Spinal cord (tissue), 10 donors: ENCODE data around the gene PDE4D. TPM values are rescaled to one million over a fixed set of nuclear protein-coding genes. Genes with fewer than 3 reads are reported as not detected.
A peak's percentile ranks its signal among the peaks of the same experiment; 100 is the strongest.

Experiments
- DNase-seq, 6 donors: peaks; one replicate each; pipeline versions ENCODE4 v3.0.0 to v3.0.0-alpha.2; 2013 to 2015; ENCODE audit warnings: low spot score in 6 of 6, low read depth in 4 of 6
- H3K27ac ChIP-seq: one replicate; pipeline ENCODE4 v1.5.1; 2013; ENCODE audit warnings: low read depth, low read length, control low read depth
- H3K27me3 ChIP-seq: one replicate; pipeline ENCODE4 v1.6.1; 2013; ENCODE audit warnings: low read length; ENCODE audit not compliant: control insufficient read depth, insufficient read depth
- H3K36me3 ChIP-seq: one replicate; pipeline ENCODE4 v1.6.1; 2013; ENCODE audit warnings: low read length; ENCODE audit not compliant: control insufficient read depth, insufficient read depth
- H3K4me1 ChIP-seq: one replicate; pipeline ENCODE4 v1.6.1; 2013; ENCODE audit warnings: low read length; ENCODE audit not compliant: control insufficient read depth, insufficient read depth
- H3K4me3 ChIP-seq: one replicate; pipeline ENCODE4 v1.5.1; 2013; ENCODE audit warnings: low read depth, low read length, control low read depth
- H3K9me3 ChIP-seq: one replicate; pipeline ENCODE4 v1.6.1; 2013; ENCODE audit warnings: low read length; ENCODE audit not compliant: control insufficient read depth, insufficient read depth
- WGBS: methylation state at CpG from one replicate; pipeline ENCODE4 v1.1.5; 2013; ENCODE audit warnings: missing lambda C conversion rate; ENCODE audit not compliant: insufficient coverage; 5-methylcytosine and 5-hydroxymethylcytosine counted together
- polyA plus RNA-seq, 2 donors: library from polyadenylated mRNA; unstranded; fragments of 120-200 nt; gene quantifications; one replicate each; pipeline ENCODE4 v1.2.1, GENCODE V29; 2013; ENCODE audit not compliant: insufficient read length in 2 of 2
- total RNA-seq, 2 donors: library from RNA; depleted of rRNA in 1 of 2; stranded (reverse); fragments of 120-200 nt in 1 of 2; fragments of >200 nt in 1 of 2; gene quantifications; one replicate each; pipeline versions ENCODE4 v1.2.3 to v1.2.4, GENCODE V29; 2013 to 2014
- donor health status: healthy.

Gene PDE4D
- total and polyA plus RNA-seq, 4 donors, result 16.1 to 84.0 (median 37.0) TPM

GRCh38 chr5:59648949-59649921, 244.3 kb downstream of the PDE4D start:
- WGBS, result 85% methylated on average over 4 of the region's 8 CpGs
- Histone ChIP-seq H3K27ac (no peak overlapping the region), H3K4me3 (no peak overlapping the region), H3K27me3 (no peaks in the 10 kb centered on the region), H3K36me3 (no peaks in the 10 kb centered on the region), H3K4me1 (no peaks in the 10 kb centered on the region), H3K9me3 (no peaks in the 10 kb centered on the region)
- DNase-seq, result no peak

GRCh38 chr5:59648038-59648831, 245.3 kb downstream of the PDE4D start:
- no peak overlapping the region for H3K4me3 ChIP-seq
- no peak overlapping the region for H3K27ac ChIP-seq
- H3K36me3 ChIP-seq, result no peaks in the 10 kb centered on the region
- H3K27me3 ChIP-seq, result no peaks in the 10 kb centered on the region
- DNase-seq, result no peak
- no peaks in the 10 kb centered on the region for H3K4me1 ChIP-seq
- no CpG with 5 or more reads among the region's 1 CpG for WGBS
- H3K9me3 ChIP-seq, result no peaks in the 10 kb centered on the region

GRCh38 chr5:59645380-59645779, 248.1 kb downstream of the PDE4D start:
- Histone ChIP-seq H3K27ac (no peak overlapping the region), H3K36me3 (no peaks in the 10 kb centered on the region), H3K4me1 (no peaks in the 10 kb centered on the region), H3K27me3 (no peaks in the 10 kb centered on the region), H3K4me3 (no peak overlapping the region), H3K9me3 (no peaks in the 10 kb centered on the region)
- WGBS, result 88% methylated on average over 1 of the region's 2 CpGs
- no peak for DNase-seq

- Histone ChIP-seq H3K9me3 (no peaks in the 10 kb centered on the region), H3K27ac (no peak overlapping the region), H3K4me1 (no peaks in the 10 kb centered on the region), H3K36me3 (no peaks in the 10 kb centered on the region), H3K4me3 (no peak overlapping the region), H3K27me3 (no peaks in the 10 kb centered on the region)
- DNase-seq, result no peak
- WGBS, result 100% methylated on average over 1 of the region's 1 CpG
These were observed 253.1 kb downstream of the PDE4D start for GRCh38 chr5:59640411-59640810.

GRCh38 chr5:59637884-59638580, 255.5 kb downstream of the PDE4D start:
- Histone ChIP-seq H3K36me3 (no peaks in the 10 kb centered on the region), H3K27me3 (no peaks in the 10 kb centered on the region), H3K4me3 (no peak overlapping the region), H3K9me3 (peaks cover 2% of the 10 kb centered on the region), H3K27ac (no peak overlapping the region), H3K4me1 (no peaks in the 10 kb centered on the region)
- no CpG with 5 or more reads among the region's 4 CpGs for WGBS
- DNase-seq, result peak in 1 of 6 donors; percentile 12

GRCh38 chr5:59629561-59629960, 264.0 kb downstream of the PDE4D start:
- Histone ChIP-seq H3K27ac (no peak overlapping the region), H3K9me3 (peaks cover 2% of the 10 kb centered on the region), H3K36me3 (no peaks in the 10 kb centered on the region), H3K27me3 (no peaks in the 10 kb centered on the region), H3K4me1 (no peaks in the 10 kb centered on the region), H3K4me3 (no peak overlapping the region)
- no peak for DNase-seq
- WGBS, result 82% methylated on average over 2 of the region's 4 CpGs

GRCh38 chr5:59628062-59628828, 265.3 kb downstream of the PDE4D start:
- no peaks in the 10 kb centered on the region for H3K36me3 ChIP-seq
- no CpG with 5 or more reads among the region's 2 CpGs for WGBS
- H3K4me1 ChIP-seq, result no peaks in the 10 kb centered on the region
- H3K27me3 ChIP-seq, result no peaks in the 10 kb centered on the region
- peaks cover 2% of the 10 kb centered on the region for H3K9me3 ChIP-seq
- DNase-seq, result no peak
- no peak overlapping the region for H3K27ac ChIP-seq
- no peak overlapping the region for H3K4me3 ChIP-seq

GRCh38 chr5:59624898-59625297, 268.6 kb downstream of the PDE4D start:
- Histone ChIP-seq H3K27ac (no peak overlapping the region), H3K36me3 (no peaks in the 10 kb centered on the region), H3K4me3 (no peak overlapping the region), H3K9me3 (no peaks in the 10 kb centered on the region), H3K27me3 (no peaks in the 10 kb centered on the region), H3K4me1 (no peaks in the 10 kb centered on the region)
- WGBS, result 100% methylated on average over 1 of the region's 2 CpGs
- no peak for DNase-seq

GRCh38 chr5:59622848-59623247, 270.7 kb downstream of the PDE4D start:
- no peaks in the 10 kb centered on the region for H3K9me3 ChIP-seq
- no peaks in the 10 kb centered on the region for H3K4me1 ChIP-seq
- H3K36me3 ChIP-seq, result no peaks in the 10 kb centered on the region
- no peaks in the 10 kb centered on the region for H3K27me3 ChIP-seq
- no peak for DNase-seq
- WGBS, result no CpG with 5 or more reads among the region's 2 CpGs
- no peak overlapping the region for H3K27ac ChIP-seq
- H3K4me3 ChIP-seq, result no peak overlapping the region
